Mesendoderm (in vitro differentiated cells): ENCODE measurements around the gene PRKAB2.
"Not testable (repeated sequence)": the region's sequence is repeated elsewhere in the genome, so short reads cannot be mapped to it uniquely, and the experiment has no call there.

ENCODE experiments used
- DNase-seq: peaks from one replicate; pipeline ENCODE4 v3.0.0; 2013
- H2AK5ac ChIP-seq: 2 replicates; pipeline ENCODE4 v1.6.1; 2013; ENCODE audit warnings: low read length, inconsistent platforms
- H2BK120ac ChIP-seq: 2 replicates; pipeline ENCODE4 v1.6.1; 2013; ENCODE audit warnings: low read depth, mild to moderate bottlenecking, low read length, moderate library complexity, mixed read lengths
- H2BK15ac ChIP-seq: replicated peaks from 2 replicates; pipeline ENCODE4 v1.6.1; 2013; ENCODE audit warnings: low read depth, mild to moderate bottlenecking, moderate library complexity
- H2BK5ac ChIP-seq: 2 replicates; pipeline ENCODE4 v1.6.1; 2013; ENCODE audit warnings: low read length, inconsistent platforms
- H3K18ac ChIP-seq: 2 replicates; pipeline ENCODE4 v1.6.1; 2013; ENCODE audit warnings: mild to moderate bottlenecking, low read length, mixed read lengths
- H3K23ac ChIP-seq: one replicate; pipeline ENCODE4 v1.6.1; 2013; ENCODE audit warnings: low read length
- H3K27ac ChIP-seq: 2 replicates; pipeline ENCODE4 v1.5.1; 2013; ENCODE audit warnings: low read depth, mild to moderate bottlenecking, inconsistent platforms, low read length, moderate library complexity
- H3K27me3 ChIP-seq: 2 replicates; pipeline ENCODE4 v1.6.1; 2013; ENCODE audit warnings: low read length, control low read depth, mild to moderate bottlenecking, inconsistent platforms; ENCODE audit not compliant: insufficient read depth, poor library complexity
- H3K36me3 ChIP-seq: 2 replicates; pipeline ENCODE4 v1.6.1; 2013; ENCODE audit warnings: low read length, inconsistent platforms; ENCODE audit not compliant: control insufficient read depth, insufficient read depth
- H3K4ac ChIP-seq: one replicate; pipeline ENCODE4 v1.6.1; 2013; ENCODE audit warnings: low read depth, mild to moderate bottlenecking, low read length, moderate library complexity
- H3K4me1 ChIP-seq: 2 replicates; pipeline ENCODE4 v1.6.1; 2013; ENCODE audit warnings: low read depth, low read length, inconsistent platforms; ENCODE audit not compliant: control insufficient read depth
- H3K4me2 ChIP-seq: 2 replicates; pipeline ENCODE4 v1.6.1; 2013; ENCODE audit warnings: low read length
- H3K4me3 ChIP-seq: 2 replicates; pipeline ENCODE4 v1.5.1; 2013; ENCODE audit warnings: mild to moderate bottlenecking, low read length
- H3K56ac ChIP-seq: one replicate; pipeline ENCODE4 v1.6.1; 2013; ENCODE audit warnings: low read length
- H3K79me1 ChIP-seq: 2 replicates; pipeline ENCODE4 v1.6.1; 2013; ENCODE audit warnings: low read length, inconsistent platforms
- H3K79me2 ChIP-seq: 2 replicates; pipeline ENCODE4 v1.6.1; 2013; ENCODE audit warnings: mild to moderate bottlenecking, low read length; ENCODE audit not compliant: control insufficient read depth, insufficient read depth
- H3K9ac ChIP-seq: 2 replicates; pipeline ENCODE4 v1.6.1; 2013; ENCODE audit warnings: low read length, inconsistent platforms
- H4K5ac ChIP-seq: one replicate; pipeline ENCODE4 v1.6.1; 2013; ENCODE audit warnings: low read length
- H4K8ac ChIP-seq: one replicate; pipeline ENCODE4 v1.6.1; 2013; ENCODE audit warnings: low read depth, mild to moderate bottlenecking, control low read depth, low read length, moderate library complexity
- WGBS: extraction: QIAGEN DNeasy Blood & Tissue Kit; methylation state at CpG from one replicate; pipeline ENCODE4 v1.1.7; 2013; ENCODE audit warnings: low lambda C conversion rate, missing lambda C conversion rate; ENCODE audit not compliant: insufficient coverage; ENCODE audit errors: extremely low coverage; 5-methylcytosine and 5-hydroxymethylcytosine counted together

Gene PRKAB2

DNA sequence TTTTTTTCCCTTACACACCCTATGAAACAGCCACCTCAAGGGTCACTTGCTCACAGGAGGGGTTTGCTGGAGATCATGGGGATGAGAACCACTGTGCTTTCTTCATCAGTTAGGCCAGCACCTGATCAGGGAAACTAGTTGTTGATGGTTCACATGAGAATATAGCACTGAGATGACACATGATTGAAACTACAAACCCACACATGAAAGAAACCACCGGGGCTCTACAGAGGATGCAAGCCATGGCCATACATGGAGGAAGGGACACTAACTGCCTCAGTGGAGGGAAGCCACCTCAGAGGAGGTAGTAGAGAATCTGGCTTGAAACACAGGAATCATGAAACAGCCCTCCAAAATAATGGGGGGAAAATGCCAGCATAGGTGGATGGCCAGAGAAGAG, 63.2 kb downstream of the PRKAB2 start:
- Histone ChIP-seq H2BK5ac (no peak overlapping the region), H3K4me2 (no peak overlapping the region), H3K23ac (no peak overlapping the region), H2BK15ac (no peak overlapping the region), H3K79me2 (no peaks in the 10 kb centered on the region), H3K79me1 (no peaks in the 10 kb centered on the region), H3K4me3 (no peak overlapping the region), H3K27ac (no peak overlapping the region), H2BK120ac (no peak overlapping the region), H3K9ac (no peak overlapping the region), H2AK5ac (no peak overlapping the region), H3K27me3 (no peaks in the 10 kb centered on the region), H3K4ac (no peak overlapping the region), H4K8ac (no peak overlapping the region), H3K56ac (no peak overlapping the region), H3K18ac (no peak overlapping the region), H4K5ac (no peak overlapping the region), H3K4me1 (peaks cover 7% of the 10 kb centered on the region), H3K36me3 (no peaks in the 10 kb centered on the region)
- no CpG with 5 or more reads among the region's 1 CpG for WGBS
- no peak for DNase-seq

GRCh38 chr1:147106407-147106881, 65.8 kb downstream of the PRKAB2 start:
- not testable (repeated sequence) for H2BK5ac ChIP-seq, H3K18ac ChIP-seq

GRCh38 chr1:147105909-147106308, 66.4 kb downstream of the PRKAB2 start:
- no peaks in the 10 kb centered on the region for H3K79me2 ChIP-seq
- H3K9ac ChIP-seq = no peak overlapping the region
- H3K18ac ChIP-seq = peak overlapping the region; percentile 36
- H3K4me1 ChIP-seq = peaks cover 7% of the 10 kb centered on the region
- H2BK15ac ChIP-seq = no peak overlapping the region
- no CpG with 5 or more reads among the region's 8 CpGs for WGBS
- peak overlapping the region; percentile 35 for H2AK5ac ChIP-seq
- H4K8ac ChIP-seq = no peak overlapping the region
- peak overlapping the region; percentile 51 for H3K23ac ChIP-seq
- H3K36me3 ChIP-seq = no peaks in the 10 kb centered on the region
- peak overlapping the region; percentile 87 for H2BK5ac ChIP-seq
- no peaks in the 10 kb centered on the region for H3K79me1 ChIP-seq
- peak overlapping the region; percentile 68 for H3K56ac ChIP-seq
- peak overlapping the region; percentile 85 for H3K27ac ChIP-seq
- no peak overlapping the region for H4K5ac ChIP-seq
- no peak overlapping the region for H3K4ac ChIP-seq
- no peaks in the 10 kb centered on the region for H3K27me3 ChIP-seq
- peak overlapping the region; percentile 63 for H2BK120ac ChIP-seq
- DNase-seq = no peak
- H3K4me3 ChIP-seq = no peak overlapping the region
- no peak overlapping the region for H3K4me2 ChIP-seq

More at GRCh38 chr1:147106407-147106881, 65.8 kb downstream of the PRKAB2 start:
- not testable (repeated sequence) for H3K4ac ChIP-seq, H3K79me2 ChIP-seq, H3K4me3 ChIP-seq, H3K9ac ChIP-seq, H3K23ac ChIP-seq, H3K4me2 ChIP-seq, H2BK120ac ChIP-seq, H3K56ac ChIP-seq, H3K27me3 ChIP-seq, H3K4me1 ChIP-seq, H4K8ac ChIP-seq, H3K36me3 ChIP-seq, H2BK15ac ChIP-seq, H4K5ac ChIP-seq, H3K79me1 ChIP-seq, H2AK5ac ChIP-seq
- WGBS = no CpG with 5 or more reads among the region's 9 CpGs
- DNase-seq = peak; percentile 89
- peak overlapping the region; percentile 85 for H3K27ac ChIP-seq
